LNCAP (cell line): ENCODE measurements around the gene RPP14.

Experiments used
- TF ChIP-seq, protein P1 (sequence below): fragments of 450-650 bp; IDR thresholded peaks from 2 replicates; pipeline ENCODE4 v1.5.1; 2017; ENCODE audit warnings: mild to moderate bottlenecking

RPP14 gene

DNA sequence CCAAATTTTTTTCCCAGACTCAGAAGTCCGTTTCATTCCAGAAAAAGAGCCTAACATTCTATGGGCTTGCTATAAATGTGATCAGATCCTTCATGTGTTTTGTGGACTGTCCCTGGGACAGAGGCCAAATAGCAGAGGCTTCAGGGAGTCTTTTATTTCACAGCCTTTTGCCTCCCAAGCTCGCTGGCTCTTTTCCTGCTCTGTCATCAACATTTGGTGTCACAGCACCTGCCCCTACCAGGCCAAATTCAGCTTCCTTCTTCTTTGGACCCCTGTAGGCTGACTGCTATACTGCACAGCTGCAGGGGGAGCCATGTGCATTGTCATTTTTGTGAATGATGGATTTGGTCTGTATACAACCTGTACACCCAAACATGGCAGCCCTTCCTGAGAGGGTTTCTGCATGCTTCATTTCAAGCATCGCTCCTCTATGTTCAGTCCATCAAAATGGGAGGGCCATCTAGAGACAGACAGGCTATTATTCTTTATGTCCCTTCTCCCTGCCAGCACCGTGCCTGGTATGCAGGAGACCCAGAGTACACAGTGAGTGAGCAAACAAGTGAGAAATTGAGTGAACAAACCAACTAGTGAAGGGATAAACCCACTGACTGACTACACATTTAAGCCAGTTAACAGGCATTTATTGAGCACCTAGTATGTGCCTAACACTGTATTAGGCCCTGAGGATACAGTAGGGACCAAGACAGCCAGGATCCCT, 17.9 kb upstream of the RPP14 start:
- TF ChIP-seq, protein P1, sequence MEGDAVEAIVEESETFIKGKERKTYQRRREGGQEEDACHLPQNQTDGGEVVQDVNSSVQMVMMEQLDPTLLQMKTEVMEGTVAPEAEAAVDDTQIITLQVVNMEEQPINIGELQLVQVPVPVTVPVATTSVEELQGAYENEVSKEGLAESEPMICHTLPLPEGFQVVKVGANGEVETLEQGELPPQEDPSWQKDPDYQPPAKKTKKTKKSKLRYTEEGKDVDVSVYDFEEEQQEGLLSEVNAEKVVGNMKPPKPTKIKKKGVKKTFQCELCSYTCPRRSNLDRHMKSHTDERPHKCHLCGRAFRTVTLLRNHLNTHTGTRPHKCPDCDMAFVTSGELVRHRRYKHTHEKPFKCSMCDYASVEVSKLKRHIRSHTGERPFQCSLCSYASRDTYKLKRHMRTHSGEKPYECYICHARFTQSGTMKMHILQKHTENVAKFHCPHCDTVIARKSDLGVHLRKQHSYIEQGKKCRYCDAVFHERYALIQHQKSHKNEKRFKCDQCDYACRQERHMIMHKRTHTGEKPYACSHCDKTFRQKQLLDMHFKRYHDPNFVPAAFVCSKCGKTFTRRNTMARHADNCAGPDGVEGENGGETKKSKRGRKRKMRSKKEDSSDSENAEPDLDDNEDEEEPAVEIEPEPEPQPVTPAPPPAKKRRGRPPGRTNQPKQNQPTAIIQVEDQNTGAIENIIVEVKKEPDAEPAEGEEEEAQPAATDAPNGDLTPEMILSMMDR: no peak

DNA sequence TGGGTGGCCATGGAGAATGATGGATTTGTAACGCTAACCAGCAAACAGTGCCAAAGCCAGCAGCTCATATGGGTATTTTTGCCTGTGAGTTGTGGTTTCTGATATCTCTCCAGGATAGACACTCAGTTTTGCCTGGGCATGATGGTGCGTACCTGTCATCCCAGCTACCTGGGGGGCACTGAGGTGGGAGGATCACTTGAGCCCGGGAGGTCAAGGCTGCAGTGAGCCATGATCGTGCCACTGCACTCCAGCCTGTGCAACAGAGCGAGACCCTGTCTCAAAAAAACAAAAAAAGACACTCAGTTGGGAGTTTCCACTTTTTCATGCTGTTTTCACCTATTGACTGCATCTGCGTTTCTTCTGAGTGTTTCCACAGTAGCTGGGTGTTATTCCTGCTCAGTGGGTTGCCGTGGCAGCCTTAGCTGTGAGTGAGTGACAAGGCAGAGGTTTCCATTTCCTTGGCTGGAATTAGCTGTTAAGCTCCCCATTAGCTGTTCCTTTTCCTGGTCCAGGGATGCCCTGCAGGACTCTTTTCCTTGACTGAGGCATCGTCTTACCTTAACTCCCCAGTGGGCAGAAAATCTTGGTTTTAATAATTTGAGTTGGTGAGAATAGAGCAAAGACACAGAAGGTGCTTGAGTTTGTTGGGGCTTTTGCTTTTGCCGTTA, 14.2 kb upstream of the RPP14 start:
- TF ChIP-seq, protein P1: no peak

DNA sequence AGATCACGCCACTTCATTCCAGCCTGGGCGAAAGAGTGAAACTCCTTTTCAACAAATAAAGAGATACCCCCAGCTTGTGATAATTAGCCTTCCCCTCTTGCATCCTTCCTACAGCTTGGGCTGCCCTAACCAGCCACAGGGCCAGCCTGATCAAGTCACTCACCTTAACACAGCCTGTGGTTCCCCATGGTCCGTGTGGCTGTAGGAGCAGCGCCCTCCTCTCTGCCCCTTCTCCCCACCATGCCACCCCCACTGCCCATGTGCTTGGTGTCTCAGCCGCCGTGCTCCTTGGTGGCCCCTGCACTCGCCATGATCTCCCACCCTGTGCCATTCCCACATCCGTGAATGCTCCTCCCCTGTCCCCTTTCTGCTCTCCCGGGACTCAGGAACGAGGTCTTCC, 13.2 kb upstream of the RPP14 start:
- TF ChIP-seq, protein P1: no peak

DNA sequence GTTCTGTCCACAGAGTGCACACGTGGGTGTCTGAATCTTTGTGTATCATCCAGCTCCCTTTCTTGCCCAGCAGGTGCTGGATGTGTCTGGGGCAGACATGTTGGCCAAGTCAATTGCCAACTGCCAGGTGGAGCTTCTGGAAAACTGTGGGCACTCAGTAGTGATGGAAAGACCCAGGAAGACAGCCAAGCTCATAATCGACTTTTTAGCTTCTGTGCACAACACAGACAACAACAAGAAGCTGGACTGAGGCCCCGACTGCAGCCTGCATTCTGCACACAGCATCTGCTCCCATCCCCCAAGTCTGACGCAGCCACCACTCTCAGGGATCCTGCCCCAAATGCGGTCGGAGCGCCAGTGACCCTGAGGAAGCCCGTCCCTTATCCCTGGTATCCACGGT, 12.5 kb upstream of the RPP14 start:
- TF ChIP-seq, protein P1: no peak

DNA sequence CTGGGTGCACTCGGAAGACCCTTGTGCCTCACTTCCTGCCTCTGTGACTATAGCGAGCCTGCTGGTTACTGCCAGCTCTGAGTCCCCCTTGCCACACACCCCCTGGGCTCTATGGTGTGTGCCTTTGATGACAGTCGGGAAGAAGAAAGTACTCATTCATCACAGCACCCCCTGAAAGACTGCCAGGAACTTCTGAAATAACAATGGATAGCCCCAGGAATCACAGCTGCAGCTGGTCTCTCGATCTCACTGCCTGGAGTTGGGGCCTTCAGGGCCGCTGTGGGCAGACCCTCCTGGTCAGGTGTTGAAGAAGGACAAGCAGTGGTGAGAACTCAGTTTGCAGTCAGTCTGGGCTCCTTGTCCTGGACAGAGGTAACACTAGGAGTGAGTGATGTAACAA, 9.8 kb upstream of the RPP14 start:
- TF ChIP-seq, protein P1: no peak

DNA sequence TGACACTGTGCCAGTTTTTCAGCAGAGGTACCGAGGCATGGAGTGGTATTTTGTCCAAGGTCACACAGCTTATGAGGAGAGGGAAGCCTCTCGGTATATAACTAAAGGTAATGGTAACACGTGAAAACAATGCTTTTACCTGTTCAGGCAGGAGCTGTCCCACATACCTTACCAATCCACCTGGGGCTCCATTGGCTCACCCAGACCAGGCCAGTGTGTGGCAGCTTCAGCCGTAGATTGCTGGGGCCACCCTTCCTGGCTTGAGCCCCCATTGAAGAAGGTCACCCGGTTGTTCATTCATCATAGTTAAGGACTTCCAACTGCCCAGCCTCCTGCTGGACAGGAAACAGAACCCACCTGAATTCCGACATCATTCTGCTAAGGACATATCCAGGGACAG, 9.2 kb upstream of the RPP14 start:
- TF ChIP-seq, protein P1: no peak

DNA sequence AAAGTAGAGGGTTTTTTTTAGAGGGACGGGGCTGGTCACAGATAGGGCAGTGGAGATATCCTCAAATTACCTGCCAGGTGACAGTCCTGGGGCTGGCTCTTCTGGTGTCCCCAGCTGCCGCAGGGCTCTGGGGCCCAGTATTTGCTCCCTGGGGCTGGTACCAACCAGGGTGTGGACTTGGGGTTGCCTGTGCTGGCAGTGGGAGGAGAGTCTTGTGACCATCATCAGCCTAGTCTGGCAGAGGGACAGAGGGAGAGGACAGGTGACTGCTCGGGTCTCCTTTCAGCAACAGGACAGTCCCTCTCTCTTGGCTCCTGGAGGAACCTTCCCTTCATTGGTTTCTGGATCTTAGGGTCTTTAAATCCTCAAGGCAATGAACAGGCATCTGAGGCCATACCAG, 7.9 kb upstream of the RPP14 start:
- TF ChIP-seq, protein P1: no peak
